Spleen (tissue), 7 donors: ENCODE data around the gene RNF157.

ENCODE experiments used
- POLR2AphosphoS5 ChIP-seq, 3 donors: sonication (generic); formaldehyde crosslinking; IDR thresholded peaks; one replicate each; pipeline ENCODE4 v1.5.1; 2017; ENCODE audit warnings: antibody characterized with exemption in 3 of 3
- TF ChIP-seq, protein P1 (sequence below), 11 experiments: fragments of 200-600 bp in 7 of 11; fragments of 450-650 bp in 4 of 11; sonication (generic) in 4 of 11; IDR thresholded peaks in 8 of 11; conservative IDR thresholded peaks in 3 of 11; 1 replicate in 7 of 11; 2 replicates in 4 of 11; pipeline versions ENCODE4 v1.4.0 to v1.8.0; 2016 to 2021; ENCODE audit warnings: antibody characterized with exemption in 11 of 11, inconsistent platforms in 4 of 11, mild to moderate bottlenecking in 1 of 11
- donor health status: DM: no; HTN: no; CAD: no; lungs with moderate emphysema.
- donor health status: DM: no; HTN: no; CAD: no.
- donor health status: DM: no; HTN: no; CAD: no.

DNA sequence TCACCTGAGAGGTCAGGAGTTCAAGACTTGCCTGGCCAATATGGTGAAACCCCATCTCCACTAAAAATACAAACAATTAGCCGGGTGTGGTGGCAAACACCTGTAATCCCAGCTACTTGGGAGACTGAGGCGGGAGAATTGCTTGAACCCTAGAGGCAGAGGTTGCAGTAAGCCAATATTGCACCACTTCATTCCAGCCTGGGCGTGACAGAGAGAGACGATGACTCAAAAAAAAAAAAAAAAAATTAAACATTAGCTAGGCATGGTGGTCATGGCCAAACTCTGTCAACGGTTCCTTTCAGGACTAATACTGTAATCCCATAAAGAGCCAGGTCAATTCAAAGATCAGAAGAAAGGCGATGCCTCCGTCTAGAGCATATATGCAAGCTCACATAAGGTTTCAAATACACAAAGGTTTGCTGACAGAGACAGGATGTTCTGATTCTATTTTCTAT is 2.4 kb downstream of the RNF157 start:
- TF ChIP-seq, protein P1, sequence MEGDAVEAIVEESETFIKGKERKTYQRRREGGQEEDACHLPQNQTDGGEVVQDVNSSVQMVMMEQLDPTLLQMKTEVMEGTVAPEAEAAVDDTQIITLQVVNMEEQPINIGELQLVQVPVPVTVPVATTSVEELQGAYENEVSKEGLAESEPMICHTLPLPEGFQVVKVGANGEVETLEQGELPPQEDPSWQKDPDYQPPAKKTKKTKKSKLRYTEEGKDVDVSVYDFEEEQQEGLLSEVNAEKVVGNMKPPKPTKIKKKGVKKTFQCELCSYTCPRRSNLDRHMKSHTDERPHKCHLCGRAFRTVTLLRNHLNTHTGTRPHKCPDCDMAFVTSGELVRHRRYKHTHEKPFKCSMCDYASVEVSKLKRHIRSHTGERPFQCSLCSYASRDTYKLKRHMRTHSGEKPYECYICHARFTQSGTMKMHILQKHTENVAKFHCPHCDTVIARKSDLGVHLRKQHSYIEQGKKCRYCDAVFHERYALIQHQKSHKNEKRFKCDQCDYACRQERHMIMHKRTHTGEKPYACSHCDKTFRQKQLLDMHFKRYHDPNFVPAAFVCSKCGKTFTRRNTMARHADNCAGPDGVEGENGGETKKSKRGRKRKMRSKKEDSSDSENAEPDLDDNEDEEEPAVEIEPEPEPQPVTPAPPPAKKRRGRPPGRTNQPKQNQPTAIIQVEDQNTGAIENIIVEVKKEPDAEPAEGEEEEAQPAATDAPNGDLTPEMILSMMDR (IDR thresholded peaks at IDR 0.05 in 8 of 11, conservative IDR thresholded peaks at IDR 0.05 in 3 of 11): no peak
- TF ChIP-seq POLR2AphosphoS5 (IDR thresholded peaks at IDR 0.05): no peak
